Central memory CD4-positive, alpha-beta T cell (primary cell): Measurements from ENCODE around the gene TEX9.
"Not testable (repeated sequence)": the region's sequence is repeated elsewhere in the genome, so short reads cannot be mapped to it uniquely, and the experiment has no call there.

ENCODE experiments used
- DNase-seq: peaks from one replicate; pipeline ENCODE4 v3.0.0; 2022

TEX9 gene

DNA sequence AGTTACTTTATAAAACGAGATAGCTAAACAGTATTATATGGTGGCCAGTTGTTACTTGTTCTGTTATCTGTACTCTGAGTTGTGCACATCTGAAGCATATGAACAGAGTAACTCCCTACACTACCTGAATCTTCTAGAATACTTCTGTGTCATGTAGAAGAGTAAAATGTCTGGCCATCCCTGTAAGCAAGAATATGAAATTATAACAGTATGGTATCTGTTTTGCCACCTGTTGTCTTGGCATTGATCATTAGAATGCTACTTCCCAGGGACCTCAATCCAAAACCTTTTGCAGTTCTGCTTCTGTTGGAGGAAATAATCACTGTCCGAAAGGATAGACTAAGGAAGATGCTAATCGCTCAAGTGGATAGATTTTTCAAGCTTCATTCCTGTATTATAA is 1.9 kb downstream of the TEX9 start:
- DNase-seq: no peak

DNA sequence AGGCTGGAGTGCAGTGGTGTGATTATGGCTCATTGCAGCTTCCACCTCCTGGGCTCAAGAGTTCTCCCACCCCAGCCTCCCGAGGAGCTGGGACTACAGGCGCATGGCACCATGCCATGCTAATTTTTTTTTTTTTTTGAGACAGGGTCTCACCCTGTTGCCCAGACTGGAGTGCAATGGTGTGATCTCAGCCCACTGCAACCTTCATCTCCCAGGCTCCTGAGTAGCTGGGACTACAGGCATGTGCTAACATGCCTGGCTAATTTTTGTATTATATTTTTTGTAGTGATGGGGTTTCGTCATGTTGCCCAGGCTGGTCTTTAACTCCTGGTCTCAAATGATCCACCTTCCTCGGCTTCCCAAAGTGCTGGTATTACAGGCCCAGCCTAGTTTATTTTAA is 4.0 kb downstream of the TEX9 start:
- no peak for DNase-seq

DNA sequence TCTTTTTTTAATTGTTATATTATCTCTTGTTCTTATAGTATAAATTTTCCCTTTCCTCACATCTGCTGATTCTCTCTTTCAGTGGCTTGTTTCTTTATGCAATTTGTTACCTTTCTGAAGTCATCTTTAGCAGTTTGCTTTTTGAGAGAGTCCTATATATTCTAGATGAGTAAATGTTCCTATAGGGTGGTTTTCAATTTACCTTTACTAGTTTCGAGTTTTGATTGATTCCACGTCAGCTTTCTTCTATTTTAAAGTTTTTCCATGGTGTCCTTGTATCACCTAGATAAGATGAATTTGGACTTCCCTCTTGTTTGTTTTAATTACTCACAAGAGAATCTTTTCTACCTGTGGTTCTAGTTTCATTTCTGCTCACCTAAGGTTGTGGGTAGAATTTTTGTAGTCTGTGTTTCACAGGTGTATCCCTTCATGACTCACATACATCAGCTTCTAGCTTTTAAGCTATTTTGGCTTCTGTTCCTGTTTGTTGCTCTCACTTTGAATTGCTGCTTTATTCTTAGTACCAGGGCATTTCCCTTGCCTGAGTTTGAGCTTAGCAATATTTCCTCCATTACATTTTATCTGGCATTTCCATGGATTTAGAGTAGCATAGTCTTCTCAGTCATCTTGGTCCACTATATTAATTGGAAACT is 6.4 kb downstream of the TEX9 start:
- DNase-seq: no peak

DNA sequence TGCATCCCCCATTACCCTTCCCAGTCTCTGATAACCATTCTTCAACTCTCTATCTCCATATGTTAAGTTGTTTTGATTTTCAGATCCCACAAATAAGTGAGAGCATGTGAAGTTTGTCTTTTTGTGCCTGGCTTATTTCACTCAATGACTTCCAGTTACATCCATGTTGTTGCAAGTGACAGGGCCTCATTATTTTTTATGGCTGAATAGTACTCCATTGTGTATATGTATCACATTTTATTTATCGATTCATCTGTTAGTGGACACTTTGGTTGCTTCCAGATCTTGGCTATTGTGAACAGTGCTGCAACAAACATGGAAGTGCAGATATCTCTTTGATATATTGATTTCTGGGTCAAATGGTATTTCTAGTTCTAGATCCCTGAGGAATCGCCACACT is 9.5 kb downstream of the TEX9 start:
- DNase-seq: not testable (repeated sequence)

DNA sequence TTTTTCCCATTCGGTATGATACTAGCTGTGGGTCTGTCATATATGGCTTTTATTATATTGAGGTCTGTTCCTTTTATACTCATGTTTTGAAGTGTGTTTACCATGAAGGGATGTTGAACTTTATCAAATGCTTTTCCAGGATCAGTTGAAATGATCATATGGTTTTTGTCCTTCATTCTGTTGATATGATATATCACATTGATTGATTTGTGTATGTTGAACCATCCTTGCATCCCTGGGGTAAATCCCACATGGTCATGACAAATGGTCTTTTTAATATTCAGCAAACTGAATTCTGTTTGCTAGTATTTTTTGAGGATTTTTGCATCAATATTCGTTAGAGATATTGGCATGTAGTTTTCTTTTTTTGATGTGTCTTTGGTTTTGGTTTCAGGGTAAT is 12.6 kb downstream of the TEX9 start:
- DNase-seq: not testable (repeated sequence)

DNA sequence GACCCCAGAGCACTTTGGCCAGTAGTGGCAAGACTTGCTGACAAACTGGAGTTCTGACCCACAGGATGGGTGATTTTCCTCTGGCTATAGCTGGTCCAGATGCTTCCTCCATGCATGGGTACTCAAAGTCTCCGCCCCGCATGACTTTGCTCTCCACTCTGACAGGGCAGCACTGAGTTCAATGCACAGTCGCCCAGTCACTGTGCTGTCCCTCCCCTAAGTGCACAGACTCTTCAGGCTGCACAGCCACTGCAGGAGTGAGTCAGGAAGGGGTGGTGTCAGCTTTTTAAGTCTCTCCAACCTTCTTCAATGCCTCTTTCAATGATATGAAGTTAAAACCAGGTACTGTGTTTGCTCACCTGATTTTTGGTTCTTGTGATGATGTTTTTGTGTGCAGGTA is 17.8 kb downstream of the TEX9 start:
- DNase-seq: no peak

DNA sequence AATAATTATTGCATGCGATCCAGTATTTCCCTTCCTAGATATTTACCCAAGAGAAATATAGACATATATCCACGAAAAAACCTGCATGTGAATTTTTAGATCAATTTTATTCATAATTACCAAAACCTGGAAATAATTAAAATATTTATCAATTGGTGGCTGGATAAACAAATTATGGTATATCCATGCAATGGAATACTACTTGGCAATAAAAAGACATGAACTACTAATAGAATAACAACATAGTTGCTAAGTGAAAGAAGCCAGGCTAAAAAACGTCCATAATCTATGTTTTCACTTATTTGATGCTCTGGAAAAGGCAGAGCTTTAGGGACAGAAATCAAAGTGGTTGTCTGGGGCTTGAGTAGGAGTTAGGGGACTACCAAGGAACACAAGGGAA is 20.7 kb downstream of the TEX9 start:
- no peak for DNase-seq

DNA sequence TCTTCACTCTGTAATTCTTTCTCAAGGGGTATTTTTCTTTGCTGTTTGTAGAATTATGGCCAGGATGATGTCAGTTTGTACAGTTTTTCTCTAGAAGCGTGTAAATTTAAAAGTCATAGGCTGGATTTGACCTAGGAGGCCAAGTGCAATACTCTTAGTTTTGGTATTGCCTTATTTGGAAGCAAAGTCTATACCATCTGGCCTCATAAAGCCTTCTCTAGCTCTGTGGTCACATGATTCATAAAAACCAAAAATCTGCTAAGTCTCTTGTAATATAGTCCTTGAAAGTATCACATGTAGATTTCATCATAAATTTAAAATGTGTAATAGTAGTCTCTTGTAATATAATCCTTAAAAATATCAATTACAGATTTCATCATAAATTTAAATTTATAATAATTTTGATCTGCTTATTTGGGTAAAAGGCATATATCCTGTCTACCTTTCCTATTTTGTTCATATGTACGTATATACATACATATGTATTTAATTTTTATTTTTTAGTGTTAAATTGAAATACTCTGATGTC is 25.6 kb downstream of the TEX9 start:
- no peak for DNase-seq

DNA sequence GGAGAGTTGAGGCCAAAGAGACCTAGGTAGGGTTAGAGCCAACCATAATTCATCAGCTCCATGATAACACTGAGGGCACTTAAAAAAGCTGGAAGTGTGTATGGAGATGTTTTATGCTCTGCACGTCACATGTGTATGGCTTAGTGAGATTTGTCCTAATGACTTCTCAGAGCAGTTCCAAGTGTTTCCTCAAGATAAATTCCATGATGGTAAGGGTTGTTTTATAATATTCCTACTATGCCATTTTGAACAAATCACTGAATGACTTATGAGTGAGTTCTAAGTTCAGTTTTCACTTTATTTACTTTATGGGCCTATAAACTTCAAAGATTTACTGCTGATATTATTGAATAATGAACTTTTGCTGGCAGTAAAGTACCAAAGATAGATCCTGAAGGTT is 28.1 kb downstream of the TEX9 start:
- no peak for DNase-seq

DNA sequence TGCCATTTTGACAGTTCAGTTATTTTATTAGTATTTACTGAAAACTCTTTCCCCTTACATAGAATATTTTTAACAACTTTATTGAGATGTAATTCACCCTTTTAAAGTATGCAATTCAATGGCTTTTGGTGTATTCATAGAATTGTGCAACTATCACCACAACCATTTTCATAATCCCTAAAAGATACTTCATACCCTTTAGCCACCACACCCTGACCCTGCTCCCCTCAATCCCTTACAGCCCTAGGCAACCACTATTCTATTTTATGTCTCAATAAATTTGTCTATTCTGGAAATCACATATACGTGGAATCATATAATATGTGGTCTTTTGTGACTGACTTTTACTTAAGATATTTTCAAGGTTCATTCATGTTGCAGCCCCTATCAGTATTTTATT is 29.7 kb downstream of the TEX9 start:
- no peak for DNase-seq

GRCh38 chr15:56397325-56397724 is 32.1 kb downstream of the TEX9 start:
- not testable (repeated sequence) for DNase-seq

GRCh38 chr15:56399209-56399608 is 34.0 kb downstream of the TEX9 start:
- DNase-seq: not testable (repeated sequence)

DNA sequence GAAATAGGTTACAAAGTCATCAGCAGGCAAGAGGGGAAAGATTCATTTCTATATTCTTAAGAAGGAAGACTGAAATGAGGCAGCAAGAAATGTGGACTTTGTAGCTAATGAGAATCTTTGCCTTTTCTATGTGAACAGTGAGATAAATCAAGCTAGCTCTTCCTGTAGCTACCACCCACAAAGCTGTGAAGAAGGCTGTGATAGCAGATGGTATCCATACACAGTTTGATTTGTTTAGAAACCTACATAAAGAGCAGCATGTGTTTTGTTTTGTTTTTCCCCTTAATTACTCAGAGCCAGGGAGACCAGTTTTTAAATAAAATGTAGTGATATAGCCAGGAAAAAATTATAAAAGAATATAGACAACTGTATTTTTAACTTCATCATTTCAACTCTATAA is 45.5 kb downstream of the TEX9 start:
- no peak for DNase-seq

GRCh38 chr15:56411122-56411749 is 46.0 kb downstream of the TEX9 start:
- no peak for DNase-seq

DNA sequence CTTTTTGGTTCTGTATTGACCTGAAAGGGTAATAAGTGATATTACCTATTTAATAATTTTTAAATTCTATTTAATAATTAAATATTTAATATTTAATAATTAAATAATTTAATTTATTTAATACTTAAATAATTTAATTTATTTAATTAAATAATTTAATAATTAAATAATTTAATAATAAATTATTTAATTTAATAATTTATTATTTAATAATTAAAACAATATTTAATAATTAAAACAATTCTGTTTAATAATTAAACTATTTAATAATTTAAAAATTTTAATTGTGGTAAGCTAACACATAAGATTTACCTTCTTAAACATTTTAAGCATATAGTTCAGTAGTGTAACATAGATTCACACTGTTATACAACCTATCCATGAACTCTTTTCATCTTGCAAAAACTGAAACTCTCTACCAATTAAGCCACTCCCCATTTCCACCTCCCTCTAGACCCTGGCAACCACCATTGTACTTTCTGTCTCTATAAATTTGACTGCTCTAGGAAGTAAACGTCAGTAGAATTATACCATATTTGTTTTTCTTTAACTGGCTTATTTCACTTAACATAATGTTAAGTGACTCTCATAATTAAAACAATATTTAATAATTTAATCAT is 48.0 kb downstream of the TEX9 start:
- DNase-seq: not testable (repeated sequence)

- no peak for DNase-seq
These were observed 60.0 kb downstream of the TEX9 start for GRCh38 chr15:56425276-56425675.

GRCh38 chr15:56425976-56426375 is 60.8 kb downstream of the TEX9 start:
- DNase-seq: no peak

GRCh38 chr15:56428821-56429458 is 63.7 kb downstream of the TEX9 start:
- DNase-seq: no peak

DNA sequence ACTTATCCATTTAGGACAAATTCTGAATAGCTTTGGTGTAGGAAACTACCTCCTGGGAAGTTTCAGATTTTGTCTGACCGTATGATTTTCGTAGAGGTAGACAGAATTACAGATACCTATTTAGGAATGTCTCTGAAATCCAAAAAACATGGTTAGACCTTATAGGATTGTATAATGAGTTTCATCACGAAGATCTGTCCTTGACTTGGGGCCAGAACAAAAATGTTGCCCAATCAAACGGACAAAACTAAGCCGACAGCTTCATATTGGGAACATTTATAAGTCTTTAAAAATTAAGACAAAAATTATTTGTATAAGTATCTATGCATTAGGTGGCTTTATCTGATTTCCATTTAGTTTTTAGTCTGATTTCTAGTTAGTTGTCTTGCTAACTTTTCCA is 67.1 kb downstream of the TEX9 start:
- DNase-seq: no peak

DNA sequence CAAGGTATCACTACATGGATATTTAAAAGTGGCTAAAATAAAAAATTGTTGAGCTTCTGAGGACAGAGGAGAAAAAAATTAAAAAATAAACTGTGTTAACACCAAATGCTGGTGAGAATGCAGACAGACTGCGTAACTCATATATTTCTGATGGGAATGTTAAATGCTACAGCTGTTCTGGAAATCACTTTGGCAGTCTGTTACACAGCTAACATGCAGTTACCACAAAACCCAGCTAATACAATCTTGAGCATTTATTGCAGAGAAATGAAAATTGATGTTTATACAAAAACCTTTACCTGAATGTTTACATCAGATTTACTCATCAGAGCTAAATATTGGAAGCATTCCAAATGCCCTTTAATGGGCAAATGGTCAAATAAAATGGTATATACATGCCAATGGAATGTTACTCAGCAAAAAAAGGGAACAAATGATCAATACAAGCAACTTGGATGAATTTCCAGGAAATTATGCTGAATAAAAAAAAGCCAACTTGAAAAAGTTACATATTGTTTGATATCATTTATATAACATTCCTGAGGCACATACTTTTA is 75.1 kb downstream of the TEX9 start:
- DNase-seq: no peak

DNA sequence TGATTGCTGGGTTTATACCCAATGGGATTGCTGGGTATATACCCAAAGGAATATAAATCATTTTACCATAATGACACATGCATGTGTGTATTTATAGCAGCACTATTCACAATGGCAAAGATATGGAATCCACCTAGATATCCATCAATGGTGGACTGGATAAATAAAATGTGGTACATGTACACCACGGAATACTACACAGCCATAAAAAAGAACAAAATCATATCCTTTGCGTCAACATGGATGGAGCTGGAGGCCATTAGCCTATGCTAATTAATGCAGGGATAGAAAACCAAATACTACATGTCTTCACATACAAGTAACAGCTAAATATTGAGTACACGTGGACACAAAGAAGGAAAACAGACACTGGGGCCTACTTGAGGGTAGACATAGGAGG is 77.1 kb downstream of the TEX9 start:
- no peak for DNase-seq

DNA sequence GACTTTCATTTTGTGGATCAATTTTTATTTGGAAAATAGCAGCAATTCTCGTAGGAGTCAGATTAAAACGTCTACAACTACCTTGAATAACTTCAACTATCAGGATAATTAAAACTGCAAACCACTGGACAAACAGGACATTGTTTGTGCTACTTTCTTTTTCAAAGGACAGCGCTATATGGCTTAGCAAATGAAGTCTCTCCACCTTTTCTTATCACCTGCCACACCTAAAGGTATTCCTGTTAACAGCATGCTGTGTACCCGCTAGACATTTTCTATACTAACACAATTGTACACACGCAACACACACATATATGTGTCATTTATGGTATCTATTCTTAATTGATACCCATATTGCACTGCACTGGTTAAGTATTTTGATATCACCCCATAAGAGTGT is 80.5 kb downstream of the TEX9 start:
- DNase-seq: no peak

- DNase-seq: no peak
These were observed 89.6 kb downstream of the TEX9 start for GRCh38 chr15:56454836-56455235.
